PC-9 (cell line): Measurements from ENCODE around the gene GPATCH2. TPM values are rescaled to one million over a fixed set of nuclear protein-coding genes. Genes with fewer than 3 reads are reported as not detected.

Experiments
- BruUV-seq: library from RNA; stranded (reverse); fragments of 400-500 nt; replicated peaks from 2 replicates; lab custom pipeline; 2021; lab: Mats Ljungman, UMichigan
- CTCF ChIA-PET: fragments of 300-600 bp; sonication (Branson Sonifier 250); formaldehyde crosslinking; loops from one replicate; lab custom pipeline; 2022; ENCODE audit warnings: antibody characterized with exemption; lab: Charles Lee
- POLR2A ChIA-PET: fragments of 300-600 bp; sonication (Branson Sonifier 250); formaldehyde crosslinking; loops from one replicate; lab custom pipeline; 2022; ENCODE audit warnings: antibody characterized with exemption; ENCODE audit not compliant: unreplicated experiment; lab: Charles Lee
- DNase-seq, 2 experiments: peaks; one replicate each; pipeline versions ENCODE4 v3.0.0 to v3.0.0-alpha.2; 2015 to 2022; ENCODE audit warnings: mixed read lengths in 1 of 2
- H2AFZ ChIP-seq: fragments of 200-600 bp; sonication (generic); 2 replicates; pipeline ENCODE4 v1.8.1; 2017; ENCODE audit warnings: antibody characterized with exemption
- H3F3A ChIP-seq: fragments of 200-600 bp; sonication (generic); 2 replicates; pipeline ENCODE4 v1.8.1; 2017; ENCODE audit warnings: antibody characterized with exemption, mild to moderate bottlenecking, low read depth; ENCODE audit not compliant: insufficient read depth
- H3K27ac ChIP-seq: fragments of 200-600 bp; sonication (generic); 2 replicates; pipeline ENCODE4 v1.6.1; 2016; ENCODE audit warnings: mixed run types
- H3K27me3 ChIP-seq: fragments of 200-600 bp; sonication (generic); 2 replicates; pipeline ENCODE4 v1.6.1; 2016; ENCODE audit warnings: low read depth, mixed run types; ENCODE audit not compliant: insufficient read depth
- H3K36me3 ChIP-seq: fragments of 200-600 bp; sonication (generic); 2 replicates; pipeline ENCODE4 v1.6.1; 2016; ENCODE audit warnings: low read depth, mixed run types
- H3K4me1 ChIP-seq: fragments of 200-600 bp; sonication (generic); replicated peaks from 2 replicates; pipeline ENCODE4 v1.6.1; 2016; ENCODE audit warnings: mixed run types; ENCODE audit not compliant: insufficient read depth
- H3K4me2 ChIP-seq: fragments of 200-600 bp; sonication (generic); 2 replicates; pipeline ENCODE4 v1.6.1; 2017; ENCODE audit warnings: mixed run types
- H3K4me3 ChIP-seq: fragments of 200-600 bp; sonication (generic); 2 replicates; pipeline ENCODE4 v1.6.1; 2016; ENCODE audit warnings: mixed run types
- H3K79me2 ChIP-seq: fragments of 200-600 bp; sonication (generic); 2 replicates; pipeline ENCODE4 v1.6.1; 2017; ENCODE audit warnings: low read depth, mixed run types
- H3K9me2 ChIP-seq: fragments of 200-600 bp; sonication (generic); 2 replicates; pipeline ENCODE4 v1.8.1; 2017; ENCODE audit warnings: mild to moderate bottlenecking; ENCODE audit not compliant: insufficient read depth
- H3K9me3 ChIP-seq: fragments of 200-600 bp; sonication (generic); 2 replicates; pipeline ENCODE4 v1.8.1; 2016; ENCODE audit warnings: low read depth; ENCODE audit not compliant: insufficient read depth
- H4K20me1 ChIP-seq: fragments of 200-600 bp; sonication (generic); 2 replicates; pipeline ENCODE4 v1.8.1; 2017; ENCODE audit not compliant: insufficient read depth
- EZH2 ChIP-seq: fragments of 200-600 bp; sonication (generic); IDR thresholded peaks from 2 replicates; pipeline ENCODE4 v1.8.0; 2017; ENCODE audit warnings: antibody characterized with exemption, low read depth
- intact Hi-C: fragments of 100-400 bp; cut with micrococcal nuclease; formaldehyde crosslinking; loops from one replicate; pipeline ENCODE4 v1.10.0; 2022; ENCODE audit not compliant: unreplicated experiment
- total RNA-seq: library from RNA; stranded (reverse); gene quantifications from 2 replicates; pipeline ENCODE4 v1.2.3, GENCODE V29; 2021
- TF ChIP-seq, protein P1 (sequence below): fragments of 200-600 bp; sonication (generic); conservative IDR thresholded peaks from 2 replicates; pipeline ENCODE4 v1.6.1; 2017; ENCODE audit warnings: mixed run types, antibody characterized with exemption, mild to moderate bottlenecking, moderate library complexity

Gene GPATCH2
- total RNA-seq, 1 experiment from 2014 or later, result 14.8 TPM

DNA sequence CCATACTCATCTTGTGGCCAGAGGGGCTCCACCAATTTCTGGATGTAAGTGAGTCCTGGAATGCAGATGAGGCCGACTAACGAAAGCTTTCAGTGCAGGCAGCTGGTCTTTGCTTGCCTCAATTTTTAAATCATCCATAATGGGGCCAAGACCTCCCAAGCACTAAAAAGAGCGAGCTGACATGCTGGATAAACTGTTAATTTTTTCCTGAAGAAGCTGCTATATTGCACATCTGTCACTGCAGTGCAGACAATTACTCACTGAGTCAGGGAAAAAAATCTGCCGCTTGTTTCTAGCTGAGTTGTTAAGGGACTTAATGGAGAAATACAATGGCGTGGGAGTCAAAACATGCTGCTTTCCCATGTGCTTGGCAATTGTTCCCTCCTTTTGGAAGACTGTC, 205.5 kb downstream of the GPATCH2 start:
- no TSS peak for BruUV-seq
- TF ChIP-seq, protein P1, sequence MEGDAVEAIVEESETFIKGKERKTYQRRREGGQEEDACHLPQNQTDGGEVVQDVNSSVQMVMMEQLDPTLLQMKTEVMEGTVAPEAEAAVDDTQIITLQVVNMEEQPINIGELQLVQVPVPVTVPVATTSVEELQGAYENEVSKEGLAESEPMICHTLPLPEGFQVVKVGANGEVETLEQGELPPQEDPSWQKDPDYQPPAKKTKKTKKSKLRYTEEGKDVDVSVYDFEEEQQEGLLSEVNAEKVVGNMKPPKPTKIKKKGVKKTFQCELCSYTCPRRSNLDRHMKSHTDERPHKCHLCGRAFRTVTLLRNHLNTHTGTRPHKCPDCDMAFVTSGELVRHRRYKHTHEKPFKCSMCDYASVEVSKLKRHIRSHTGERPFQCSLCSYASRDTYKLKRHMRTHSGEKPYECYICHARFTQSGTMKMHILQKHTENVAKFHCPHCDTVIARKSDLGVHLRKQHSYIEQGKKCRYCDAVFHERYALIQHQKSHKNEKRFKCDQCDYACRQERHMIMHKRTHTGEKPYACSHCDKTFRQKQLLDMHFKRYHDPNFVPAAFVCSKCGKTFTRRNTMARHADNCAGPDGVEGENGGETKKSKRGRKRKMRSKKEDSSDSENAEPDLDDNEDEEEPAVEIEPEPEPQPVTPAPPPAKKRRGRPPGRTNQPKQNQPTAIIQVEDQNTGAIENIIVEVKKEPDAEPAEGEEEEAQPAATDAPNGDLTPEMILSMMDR, result no peak
- no peak for TF ChIP-seq EZH2
- Histone ChIP-seq H3K9me2 (no peaks in the 10 kb centered on the region), H3K36me3 (no peaks in the 10 kb centered on the region), H4K20me1 (no peaks in the 10 kb centered on the region), H3K9me3 (no peaks in the 10 kb centered on the region), H3K79me2 (no peaks in the 10 kb centered on the region), H3F3A (no peaks in the 10 kb centered on the region), H2AFZ (no peak overlapping the region), H3K27me3 (no peaks in the 10 kb centered on the region), H3K4me2 (no peak overlapping the region), H3K4me1 (no peaks in the 10 kb centered on the region), H3K4me3 (no peak overlapping the region), H3K27ac (no peak overlapping the region)
- DNase-seq, result no peak
- intact Hi-C loops, result no loop called here
- ChIA-PET POLR2A (no interaction called here), CTCF (no interaction called here)

DNA sequence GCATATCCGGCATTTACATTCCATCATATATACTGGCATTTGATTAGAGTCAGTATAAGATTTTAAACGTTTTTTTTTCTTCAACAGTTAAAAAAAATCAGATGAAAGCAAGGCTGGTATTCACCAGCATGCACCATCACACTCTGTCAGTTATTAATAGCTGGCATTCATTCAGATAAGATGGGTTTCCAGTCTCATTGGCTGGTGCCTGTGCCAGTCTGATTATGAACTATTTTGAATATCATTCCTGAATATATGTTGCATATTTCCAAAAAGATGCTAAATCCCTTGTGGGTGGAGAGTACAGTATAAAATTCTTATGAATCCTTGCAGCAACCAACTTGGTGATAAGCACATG, 211.7 kb downstream of the GPATCH2 start:
- no peak overlapping the region for H3K27ac ChIP-seq
- no peak overlapping the region for H3K4me3 ChIP-seq
- CTCF ChIA-PET, result no interaction called here
- TF ChIP-seq EZH2, result no peak
- TF ChIP-seq, protein P1, result no peak
- H3F3A ChIP-seq, result no peaks in the 10 kb centered on the region
- H2AFZ ChIP-seq, result no peak overlapping the region
- no peaks in the 10 kb centered on the region for H3K4me1 ChIP-seq
- no peaks in the 10 kb centered on the region for H3K36me3 ChIP-seq
- BruUV-seq, result no TSS peak
- DNase-seq, result no peak
- intact Hi-C loops, result no loop called here
- H3K9me2 ChIP-seq, result no peaks in the 10 kb centered on the region
- POLR2A ChIA-PET, result no interaction called here
- H3K4me2 ChIP-seq, result no peak overlapping the region
- no peaks in the 10 kb centered on the region for H4K20me1 ChIP-seq
- no peaks in the 10 kb centered on the region for H3K27me3 ChIP-seq
- H3K79me2 ChIP-seq, result no peaks in the 10 kb centered on the region
- no peaks in the 10 kb centered on the region for H3K9me3 ChIP-seq

DNA sequence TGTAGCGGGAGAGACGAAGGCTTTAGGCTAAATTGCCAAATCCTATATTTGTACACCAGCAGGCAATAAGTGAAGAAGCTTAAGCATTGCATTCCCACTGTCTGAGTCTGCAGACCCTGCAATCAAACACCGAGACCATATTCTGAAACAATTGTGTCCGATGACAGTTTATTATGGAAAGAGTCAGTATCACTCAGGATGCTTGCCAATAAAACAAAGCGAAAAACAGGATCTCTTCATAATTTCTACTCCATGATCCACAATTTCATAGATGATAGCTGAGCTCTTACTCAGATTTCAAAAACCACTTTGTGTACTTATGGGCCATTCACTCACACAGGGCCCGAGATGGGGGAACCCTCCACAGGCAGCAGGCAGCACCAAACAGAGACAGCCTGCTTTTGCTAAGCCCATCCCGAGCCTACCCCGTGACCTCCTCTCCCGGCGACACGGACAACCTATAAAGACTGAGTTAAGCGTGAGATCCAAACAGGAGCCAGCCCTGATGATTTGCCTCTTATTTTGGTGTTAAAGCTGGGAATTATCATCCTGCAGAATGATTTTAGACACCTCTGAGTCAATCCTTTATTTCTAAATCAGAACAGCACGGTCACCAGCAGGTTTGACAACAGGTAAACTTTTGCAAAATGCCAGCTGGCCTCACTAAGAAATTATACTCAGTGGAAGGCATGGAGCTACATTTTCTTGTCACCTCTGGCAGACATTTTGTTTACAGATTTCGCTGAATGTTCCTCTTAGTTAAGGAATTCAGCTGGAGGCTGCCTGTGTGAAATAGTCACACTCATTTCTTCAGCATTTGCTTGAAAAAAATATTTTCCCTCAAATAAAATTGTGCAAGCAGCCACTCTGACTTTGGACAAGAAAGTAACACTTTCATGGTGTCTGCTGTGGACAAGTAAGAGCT, 212.4 kb downstream of the GPATCH2 start:
- H3K27me3 ChIP-seq, result no peaks in the 10 kb centered on the region
- H3K4me2 ChIP-seq, result no peak overlapping the region
- no peaks in the 10 kb centered on the region for H3F3A ChIP-seq
- H2AFZ ChIP-seq, result no peak overlapping the region
- no TSS peak for BruUV-seq
- no peaks in the 10 kb centered on the region for H3K36me3 ChIP-seq
- H3K27ac ChIP-seq, result no peak overlapping the region
- POLR2A ChIA-PET, result no interaction called here
- no peak for DNase-seq
- no peak overlapping the region for H3K4me3 ChIP-seq
- H3K9me2 ChIP-seq, result no peaks in the 10 kb centered on the region
- TF ChIP-seq, protein P1, result no peak
- no peaks in the 10 kb centered on the region for H3K4me1 ChIP-seq
- H3K79me2 ChIP-seq, result no peaks in the 10 kb centered on the region
- no peaks in the 10 kb centered on the region for H4K20me1 ChIP-seq
- no peaks in the 10 kb centered on the region for H3K9me3 ChIP-seq
- intact Hi-C loops, result no loop called here
- CTCF ChIA-PET, result no interaction called here
